ENCODE measurements around the gene CLDND1.

Gene CLDND1

GRCh38 chr3:98504539-98504938 is 18.2 kb downstream of the CLDND1 start:
- Histone ChIP-seq H3K9ac (ENCODE audit: low read depth, low read length) (no peak overlapping the region), H3K4me3 (ENCODE audit: low read depth, low read length) (no peak overlapping the region), H3K9me3 (ENCODE audit: control insufficient read depth, insufficient read depth, low read length) (no peaks in the 10 kb centered on the region), H3K27me3 (ENCODE audit: control insufficient read depth, insufficient read depth, low read length) (no peaks in the 10 kb centered on the region), H3K36me3 (ENCODE audit: control insufficient read depth, insufficient read depth, low read length) (no peaks in the 10 kb centered on the region), H3K4me1 (ENCODE audit: control insufficient read depth, insufficient read depth, low read length) (no peaks in the 10 kb centered on the region)

GRCh38 chr3:98501863-98502576 is 20.7 kb downstream of the CLDND1 start:
- H3K4me3 ChIP-seq (ENCODE audit: low read depth, low read length) = no peak overlapping the region
- H3K4me1 ChIP-seq (ENCODE audit: control insufficient read depth, insufficient read depth, low read length) = no peaks in the 10 kb centered on the region
- H3K27me3 ChIP-seq (ENCODE audit: control insufficient read depth, insufficient read depth, low read length) = no peaks in the 10 kb centered on the region
- H3K9ac ChIP-seq (ENCODE audit: low read depth, low read length) = no peak overlapping the region
- no peaks in the 10 kb centered on the region for H3K9me3 ChIP-seq (ENCODE audit: control insufficient read depth, insufficient read depth, low read length)
- H3K36me3 ChIP-seq (ENCODE audit: control insufficient read depth, insufficient read depth, low read length) = no peaks in the 10 kb centered on the region

GRCh38 chr3:98501270-98501669 is 21.4 kb downstream of the CLDND1 start:
- no peaks in the 10 kb centered on the region for H3K9me3 ChIP-seq (ENCODE audit: control insufficient read depth, insufficient read depth, low read length)
- no peaks in the 10 kb centered on the region for H3K4me1 ChIP-seq (ENCODE audit: control insufficient read depth, insufficient read depth, low read length)
- no peaks in the 10 kb centered on the region for H3K27me3 ChIP-seq (ENCODE audit: control insufficient read depth, insufficient read depth, low read length)
- H3K4me3 ChIP-seq (ENCODE audit: low read depth, low read length) = no peak overlapping the region
- H3K36me3 ChIP-seq (ENCODE audit: control insufficient read depth, insufficient read depth, low read length) = no peaks in the 10 kb centered on the region
- no peak overlapping the region for H3K9ac ChIP-seq (ENCODE audit: low read depth, low read length)

- Histone ChIP-seq H3K36me3 (ENCODE audit: control insufficient read depth, insufficient read depth, low read length) (no peaks in the 10 kb centered on the region), H3K27me3 (ENCODE audit: control insufficient read depth, insufficient read depth, low read length) (no peaks in the 10 kb centered on the region), H3K4me3 (ENCODE audit: low read depth, low read length) (no peak overlapping the region), H3K9ac (ENCODE audit: low read depth, low read length) (no peak overlapping the region), H3K9me3 (ENCODE audit: control insufficient read depth, insufficient read depth, low read length) (no peaks in the 10 kb centered on the region), H3K4me1 (ENCODE audit: control insufficient read depth, insufficient read depth, low read length) (no peaks in the 10 kb centered on the region)
These were observed 22.7 kb downstream of the CLDND1 start for GRCh38 chr3:98500019-98500418.

GRCh38 chr3:98497381-98497780 is 25.3 kb downstream of the CLDND1 start, which contains the start of gene OR5K2:
Gene OR5K2, plus strand, starts transcription at chr3:98497681. Its CDS starts 0 bp downstream, at chr3:98497681.
- Histone ChIP-seq H3K9me3 (ENCODE audit: control insufficient read depth, insufficient read depth, low read length) (no peaks in the 10 kb centered on the region), H3K4me1 (ENCODE audit: control insufficient read depth, insufficient read depth, low read length) (no peaks in the 10 kb centered on the region), H3K9ac (ENCODE audit: low read depth, low read length) (no peak within 1 kb of the TSS), H3K4me3 (ENCODE audit: low read depth, low read length) (no peak within 1 kb of the TSS), H3K27me3 (ENCODE audit: control insufficient read depth, insufficient read depth, low read length) (no peaks in the 10 kb centered on the region), H3K36me3 (ENCODE audit: control insufficient read depth, insufficient read depth, low read length) (no peaks in the 10 kb centered on the region)

- Histone ChIP-seq H3K9me3 (ENCODE audit: control insufficient read depth, insufficient read depth, low read length) (no peaks in the 10 kb centered on the region), H3K9ac (ENCODE audit: low read depth, low read length) (no peak overlapping the region), H3K27me3 (ENCODE audit: control insufficient read depth, insufficient read depth, low read length) (no peaks in the 10 kb centered on the region), H3K4me1 (ENCODE audit: control insufficient read depth, insufficient read depth, low read length) (peaks cover 3% of the 10 kb centered on the region), H3K4me3 (ENCODE audit: low read depth, low read length) (no peak overlapping the region), H3K36me3 (ENCODE audit: control insufficient read depth, insufficient read depth, low read length) (no peaks in the 10 kb centered on the region)
These were observed 39.1 kb downstream of the CLDND1 start for GRCh38 chr3:98483626-98484025.

GRCh38 chr3:98482717-98483482 is 39.8 kb downstream of the CLDND1 start:
- no peaks in the 10 kb centered on the region for H3K27me3 ChIP-seq (ENCODE audit: control insufficient read depth, insufficient read depth, low read length)
- H3K4me1 ChIP-seq (ENCODE audit: control insufficient read depth, insufficient read depth, low read length) = peaks cover 3% of the 10 kb centered on the region
- no peaks in the 10 kb centered on the region for H3K9me3 ChIP-seq (ENCODE audit: control insufficient read depth, insufficient read depth, low read length)
- no peak overlapping the region for H3K9ac ChIP-seq (ENCODE audit: low read depth, low read length)
- H3K36me3 ChIP-seq (ENCODE audit: control insufficient read depth, insufficient read depth, low read length) = no peaks in the 10 kb centered on the region
- no peak overlapping the region for H3K4me3 ChIP-seq (ENCODE audit: low read depth, low read length)
